ENCODE results near the gene SLC22A2.

The SLC22A2 gene

DNA sequence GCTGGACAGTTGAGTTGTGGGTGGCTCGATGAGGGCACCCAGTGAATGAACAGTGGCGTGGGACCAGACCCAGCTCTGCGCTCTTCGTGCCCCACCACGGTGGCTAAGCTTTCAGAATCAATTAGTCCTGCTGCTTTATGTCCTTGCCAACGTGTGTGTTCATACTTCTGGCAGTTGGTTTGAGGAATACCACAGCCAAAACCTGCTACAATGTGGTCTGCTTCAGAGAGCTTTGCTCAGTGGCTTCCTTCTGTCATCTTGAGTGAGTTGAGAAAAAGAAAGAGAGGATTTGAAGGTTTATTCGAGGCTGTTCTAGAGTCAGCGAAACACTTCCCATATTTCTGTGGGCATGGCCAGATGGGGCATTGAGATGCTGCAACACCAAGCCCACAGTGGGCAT lies 39.5 kb upstream of the SLC22A2 start:
- Histone ChIP-seq H3K4me3 (ENCODE audit: insufficient read depth, low read length, poor library complexity, severe bottlenecking) (no peak overlapping the region), H3K9me3 (ENCODE audit: insufficient read depth, low read length) (no peaks in the 10 kb centered on the region; the same call in 1 of the 2 replicates), H4K20me1 (ENCODE audit: low read depth, low read length) (no peaks in the 10 kb centered on the region), H3K27ac (ENCODE audit: low read depth, low read length) (no peak overlapping the region), H2AFZ (ENCODE audit: low read depth, low read length, severe bottlenecking) (no peak overlapping the region), H3K9ac (ENCODE audit: low read length) (no peak overlapping the region), H3K79me2 (ENCODE audit: insufficient read depth, low read length) (no peaks in the 10 kb centered on the region), H3K36me3 (ENCODE audit: low read length) (no peaks in the 10 kb centered on the region), H3K4me2 (ENCODE audit: low read depth, low read length, poor library complexity, severe bottlenecking) (no peak overlapping the region), H3K9me2 (replicated peaks; ENCODE audit: insufficient read depth, low read length) (no peaks in the 10 kb centered on the region), H3F3A (ENCODE audit: insufficient read depth) (no peaks in the 10 kb centered on the region), H3K27me3 (ENCODE audit: low read length) (no peaks in the 10 kb centered on the region)
- TF ChIP-seq EZH2phosphoT487 (conservative IDR thresholded peaks at IDR 0.05; ENCODE audit: low read length): no peak
- TF ChIP-seq, protein P1, sequence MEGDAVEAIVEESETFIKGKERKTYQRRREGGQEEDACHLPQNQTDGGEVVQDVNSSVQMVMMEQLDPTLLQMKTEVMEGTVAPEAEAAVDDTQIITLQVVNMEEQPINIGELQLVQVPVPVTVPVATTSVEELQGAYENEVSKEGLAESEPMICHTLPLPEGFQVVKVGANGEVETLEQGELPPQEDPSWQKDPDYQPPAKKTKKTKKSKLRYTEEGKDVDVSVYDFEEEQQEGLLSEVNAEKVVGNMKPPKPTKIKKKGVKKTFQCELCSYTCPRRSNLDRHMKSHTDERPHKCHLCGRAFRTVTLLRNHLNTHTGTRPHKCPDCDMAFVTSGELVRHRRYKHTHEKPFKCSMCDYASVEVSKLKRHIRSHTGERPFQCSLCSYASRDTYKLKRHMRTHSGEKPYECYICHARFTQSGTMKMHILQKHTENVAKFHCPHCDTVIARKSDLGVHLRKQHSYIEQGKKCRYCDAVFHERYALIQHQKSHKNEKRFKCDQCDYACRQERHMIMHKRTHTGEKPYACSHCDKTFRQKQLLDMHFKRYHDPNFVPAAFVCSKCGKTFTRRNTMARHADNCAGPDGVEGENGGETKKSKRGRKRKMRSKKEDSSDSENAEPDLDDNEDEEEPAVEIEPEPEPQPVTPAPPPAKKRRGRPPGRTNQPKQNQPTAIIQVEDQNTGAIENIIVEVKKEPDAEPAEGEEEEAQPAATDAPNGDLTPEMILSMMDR (IDR thresholded peaks at IDR 0.05; ENCODE audit: insufficient read depth, low read length, poor library complexity, severe bottlenecking): no peak

DNA sequence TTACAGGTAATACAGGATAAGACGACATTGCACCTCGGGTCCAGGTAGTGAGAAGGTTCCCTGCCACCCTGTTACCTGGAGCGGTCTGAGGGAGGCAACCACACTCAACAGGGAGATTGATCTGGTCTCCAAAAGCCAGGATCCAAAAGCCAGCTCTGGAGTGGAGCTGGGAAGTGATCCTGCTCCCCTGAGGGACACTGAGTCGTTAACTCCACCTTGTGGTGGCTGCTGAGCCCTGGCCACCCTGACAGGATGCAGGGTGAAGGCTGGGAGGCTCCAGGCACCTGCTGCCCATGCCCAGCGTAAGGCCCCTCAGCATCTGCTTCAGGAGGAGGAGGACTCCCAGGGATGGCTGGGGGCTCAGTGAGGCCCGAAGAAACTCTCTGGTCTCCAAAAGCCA lies 38.7 kb upstream of the SLC22A2 start:
- H3K9me3 ChIP-seq (ENCODE audit: insufficient read depth, low read length): no peaks in the 10 kb centered on the region; the same call in 1 of the 2 replicates
- no peaks in the 10 kb centered on the region for H3K9me2 ChIP-seq (replicated peaks; ENCODE audit: insufficient read depth, low read length)
- no peak overlapping the region for H2AFZ ChIP-seq (ENCODE audit: low read depth, low read length, severe bottlenecking)
- H3K79me2 ChIP-seq (ENCODE audit: insufficient read depth, low read length): no peaks in the 10 kb centered on the region
- no peaks in the 10 kb centered on the region for H3K36me3 ChIP-seq (ENCODE audit: low read length)
- H3K4me2 ChIP-seq (ENCODE audit: low read depth, low read length, poor library complexity, severe bottlenecking): no peak overlapping the region
- no peak overlapping the region for H3K4me3 ChIP-seq (ENCODE audit: insufficient read depth, low read length, poor library complexity, severe bottlenecking)
- TF ChIP-seq, protein P1 (IDR thresholded peaks at IDR 0.05; ENCODE audit: insufficient read depth, low read length, poor library complexity, severe bottlenecking): no peak
- no peak for TF ChIP-seq EZH2phosphoT487 (conservative IDR thresholded peaks at IDR 0.05; ENCODE audit: low read length)
- no peak overlapping the region for H3K27ac ChIP-seq (ENCODE audit: low read depth, low read length)
- H4K20me1 ChIP-seq (ENCODE audit: low read depth, low read length): no peaks in the 10 kb centered on the region
- H3K9ac ChIP-seq (ENCODE audit: low read length): no peak overlapping the region
- no peaks in the 10 kb centered on the region for H3F3A ChIP-seq (ENCODE audit: insufficient read depth)
- H3K27me3 ChIP-seq (ENCODE audit: low read length): no peaks in the 10 kb centered on the region

DNA sequence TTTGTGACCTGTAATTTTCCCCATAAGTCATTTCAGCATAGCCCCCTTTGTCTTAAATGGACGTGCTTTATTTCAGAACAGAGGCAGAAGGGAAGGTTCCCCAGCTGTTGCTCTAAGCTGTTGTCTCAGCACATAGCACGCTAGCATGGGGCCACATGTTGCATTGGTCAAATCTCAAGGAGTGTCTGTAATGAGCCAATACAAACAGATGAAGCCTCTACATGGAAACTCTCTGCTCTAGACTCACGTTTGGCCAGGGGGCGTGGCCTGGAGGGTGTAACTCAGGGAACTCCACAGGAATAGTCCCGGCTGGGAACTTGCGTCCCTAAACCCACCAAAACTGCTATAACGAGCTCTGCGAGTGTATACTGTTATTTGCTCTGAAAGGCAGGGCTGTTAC lies 35.2 kb upstream of the SLC22A2 start:
- Histone ChIP-seq H3K79me2 (ENCODE audit: insufficient read depth, low read length) (no peaks in the 10 kb centered on the region), H3K9me3 (ENCODE audit: insufficient read depth, low read length) (no peaks in the 10 kb centered on the region), H3F3A (ENCODE audit: insufficient read depth) (no peaks in the 10 kb centered on the region), H3K36me3 (ENCODE audit: low read length) (no peaks in the 10 kb centered on the region), H3K9ac (ENCODE audit: low read length) (no peak overlapping the region), H3K4me2 (ENCODE audit: low read depth, low read length, poor library complexity, severe bottlenecking) (no peak overlapping the region), H3K9me2 (replicated peaks; ENCODE audit: insufficient read depth, low read length) (no peaks in the 10 kb centered on the region), H2AFZ (ENCODE audit: low read depth, low read length, severe bottlenecking) (no peak overlapping the region), H3K4me3 (ENCODE audit: insufficient read depth, low read length, poor library complexity, severe bottlenecking) (no peak overlapping the region), H4K20me1 (ENCODE audit: low read depth, low read length) (no peaks in the 10 kb centered on the region), H3K27me3 (ENCODE audit: low read length) (no peaks in the 10 kb centered on the region), H3K27ac (ENCODE audit: low read depth, low read length) (no peak overlapping the region)
- no peak for TF ChIP-seq EZH2phosphoT487 (conservative IDR thresholded peaks at IDR 0.05; ENCODE audit: low read length)
- TF ChIP-seq, protein P1 (IDR thresholded peaks at IDR 0.05; ENCODE audit: insufficient read depth, low read length, poor library complexity, severe bottlenecking): no peak

Measured in SU-DHL-6 (cell line).